Heart right ventricle (tissue), 16 donors: Measurements from ENCODE around the gene AANAT. TPM values are rescaled to one million over a fixed set of nuclear protein-coding genes. Genes with fewer than 3 reads are reported as not detected.

Experiments
- ATAC-seq, 8 donors: fragments of 200-7000 bp; cut with Tn5 transposase; one replicate each; pipeline ENCODE4 v1.9.1; 2020; ENCODE audit warnings: mild to moderate bottlenecking in 8 of 8, moderate library complexity in 8 of 8, moderate number of reproducible peaks in 1 of 8
- DNase-seq, 2 donors: peaks; one replicate each; pipeline ENCODE4 v3.0.0-alpha.2; 2020
- H3K27ac ChIP-seq, 10 donors: fragments of 200-600 bp; sonication (generic) in 2 of 10; one replicate each; pipeline versions ENCODE4 v1.5.0 to v1.8.0; 2020 to 2022; ENCODE audit warnings: mild to moderate bottlenecking in 3 of 10
- H3K27me3 ChIP-seq, 7 donors: fragments of 200-600 bp; one replicate each; pipeline ENCODE4 v1.8.0; 2021 to 2022; ENCODE audit warnings: mild to moderate bottlenecking in 2 of 7
- H3K36me3 ChIP-seq, 9 donors: fragments of 200-600 bp; sonication (generic) in 1 of 9; one replicate each; pipeline versions ENCODE4 v1.5.0 to v1.8.0; 2020 to 2022; ENCODE audit warnings: mild to moderate bottlenecking in 2 of 9
- H3K4me1 ChIP-seq, 9 donors: fragments of 200-600 bp; sonication (generic) in 1 of 9; one replicate each; pipeline versions ENCODE4 v1.5.0 to v1.8.0; 2020 to 2022; ENCODE audit warnings: mild to moderate bottlenecking in 4 of 9
- H3K4me3 ChIP-seq, 10 donors: fragments of 200-600 bp; sonication (generic) in 2 of 10; one replicate each; pipeline versions ENCODE4 v1.5.0 to v1.8.0; 2020 to 2022; ENCODE audit warnings: mild to moderate bottlenecking in 7 of 10, moderate library complexity in 2 of 10
- H3K9me3 ChIP-seq, 11 donors: fragments of 200-600 bp in 10 of 11; sonication (generic) in 2 of 11; one replicate each; pipeline versions ENCODE4 v1.5.0 to v1.8.0; 2013 to 2022; ENCODE audit warnings: mild to moderate bottlenecking in 2 of 11, control low read depth in 1 of 11, moderate library complexity in 1 of 11
- WGBS, 2 donors: extraction: QIAGEN DNeasy Blood & Tissue Kit; methylation state at CpG; one replicate each; pipeline ENCODE4 v1.1.7; 2013; ENCODE audit warnings: inconsistent platforms in 1 of 2; 5-methylcytosine and 5-hydroxymethylcytosine counted together
- intact Hi-C, 10 donors: fragments of 100-400 bp; cut with DNase I; formaldehyde crosslinking; loops; one replicate each; pipeline versions ENCODE4 v1.11.1 to v1.14.2; 2022
- polyA plus RNA-seq, 2 donors: library from polyadenylated mRNA; stranded (reverse); fragments of 200-250 nt; gene quantifications; one replicate each; pipeline ENCODE4 v1.2.3, GENCODE V29; 2013
- total RNA-seq, 10 donors: library from RNA; stranded (reverse); fragmentation: NEBNext Ultra II Directional in 3 of 10; extraction: Animal tissue kit (Norgen Biotek cat#: 25700) in 3 of 10; gene quantifications; one replicate each; pipeline versions ENCODE4 v1.2.1 to v1.2.4, GENCODE V29; 2021 to 2023
- TF ChIP-seq, protein P1 (sequence below), 9 donors: fragments of 200-600 bp; sonication (generic) in 2 of 9; IDR thresholded peaks; one replicate each; pipeline versions ENCODE4 v1.5.0 to v1.8.0; 2021 to 2022; ENCODE audit warnings: antibody characterized with exemption in 9 of 9, mild to moderate bottlenecking in 5 of 9, moderate library complexity in 1 of 9
- donor health status: Arrhythmogenic right ventricular cardiomyopathy.
- donor health status: ischemic (EF 13 %, LVEDD 7.1; RV severe dilation, severe dysfunction).
- donor health status: healthy with polysubstance abuse.
- donor health status: DM: no; HTN: yes; CAD: no.
- donor health status: DM: no; HTN: no; CAD: no.
- donor health status: ischemic (EF 25% LVEDD 6.9; RV normal size, moderate dysfunction).
- donor health status: ischemic (EF 25% LVEDD 5.7; RV mildly dilated, moderate dysfunction).
- donor health status: healthy.
- donor health status: DM: yes; HTN: yes; CAD: no.
- donor health status: Ischemic cardiomyopathy.
- donor health status: ischemic (EF 35%, LVEDD 5.7; RV mildly dilated, moderate dysfunction).
- donor health status: nonischemic (EF 11% LVEDD 7.7; RV severe dilation, severe dysfunction).
- donor health status: DM: yes; HTN: yes; CAD: no.
- donor health status: PGD.
- donor health status: ischemic (EF 29% LVEDD 5.4; RV normal size, mild dysfunction).
- donor health status: nonischemic (EF 23%, LVEDD 6.1; RV moderate dilation, normal function).

AANAT gene
- total and polyA plus RNA-seq, 12 donors: 0.73 to 0.98 TPM; not detected in 10

- DNase-seq (no peak), ATAC-seq (peak in 2 of 8 donors; percentile 3 to 6)
- peaks cover 0 to 82% (median 0%) of the 10 kb centered on the region in 9 donors for H3K36me3 ChIP-seq
- TF ChIP-seq, protein P1, sequence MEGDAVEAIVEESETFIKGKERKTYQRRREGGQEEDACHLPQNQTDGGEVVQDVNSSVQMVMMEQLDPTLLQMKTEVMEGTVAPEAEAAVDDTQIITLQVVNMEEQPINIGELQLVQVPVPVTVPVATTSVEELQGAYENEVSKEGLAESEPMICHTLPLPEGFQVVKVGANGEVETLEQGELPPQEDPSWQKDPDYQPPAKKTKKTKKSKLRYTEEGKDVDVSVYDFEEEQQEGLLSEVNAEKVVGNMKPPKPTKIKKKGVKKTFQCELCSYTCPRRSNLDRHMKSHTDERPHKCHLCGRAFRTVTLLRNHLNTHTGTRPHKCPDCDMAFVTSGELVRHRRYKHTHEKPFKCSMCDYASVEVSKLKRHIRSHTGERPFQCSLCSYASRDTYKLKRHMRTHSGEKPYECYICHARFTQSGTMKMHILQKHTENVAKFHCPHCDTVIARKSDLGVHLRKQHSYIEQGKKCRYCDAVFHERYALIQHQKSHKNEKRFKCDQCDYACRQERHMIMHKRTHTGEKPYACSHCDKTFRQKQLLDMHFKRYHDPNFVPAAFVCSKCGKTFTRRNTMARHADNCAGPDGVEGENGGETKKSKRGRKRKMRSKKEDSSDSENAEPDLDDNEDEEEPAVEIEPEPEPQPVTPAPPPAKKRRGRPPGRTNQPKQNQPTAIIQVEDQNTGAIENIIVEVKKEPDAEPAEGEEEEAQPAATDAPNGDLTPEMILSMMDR (IDR thresholded peaks at IDR 0.05): peak in 6 of 9 donors; percentile 5 to 35 (median 21)
- WGBS, 2 donors: 81 to 89% methylated on average over 18 of the region's 18 CpGs
- H3K4me1 ChIP-seq: peaks cover 0 to 11% (median 0%) of the 10 kb centered on the region in 9 donors
- no peaks in the 10 kb centered on the region for H3K9me3 ChIP-seq
- no peak overlapping the region for H3K27ac ChIP-seq
- H3K27me3 ChIP-seq: no peaks in the 10 kb centered on the region
- H3K4me3 ChIP-seq: no peak overlapping the region
- intact Hi-C loops: no loop called here
Measured at GRCh38 chr17:76473541-76473985, 6.2 kb downstream of the AANAT start.

DNA sequence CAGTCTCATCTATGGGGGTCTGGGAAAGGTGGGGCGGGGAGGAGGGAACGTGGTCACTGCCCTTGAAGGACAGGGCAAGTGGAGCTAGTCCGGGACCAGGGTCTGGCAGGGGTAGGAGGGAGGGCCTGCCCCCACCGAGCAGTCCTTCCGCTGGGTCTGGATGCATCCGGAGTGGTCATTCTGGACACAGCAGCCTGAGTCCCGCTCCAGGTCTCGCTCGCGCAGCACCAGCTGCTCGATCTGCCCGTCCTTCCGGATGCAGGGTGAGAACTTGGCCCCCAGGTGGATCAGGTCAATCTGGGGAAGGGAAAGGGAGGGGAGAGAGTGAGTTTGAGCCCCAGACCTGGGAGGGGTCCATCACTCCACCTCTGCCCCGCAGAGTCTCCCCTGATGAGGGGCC is 6.8 kb downstream of the AANAT start:
- peaks cover 0 to 88% (median 0%) of the 10 kb centered on the region in 9 donors for H3K36me3 ChIP-seq
- WGBS, 2 donors: 96 to 98% methylated on average over 14 of the region's 14 CpGs
- no peak for ATAC-seq

GRCh38 chr17:76474894-76475293 is 7.5 kb downstream of the AANAT start:
- Histone ChIP-seq H3K27me3 (no peaks in the 10 kb centered on the region), H3K9me3 (no peaks in the 10 kb centered on the region), H3K36me3 (peaks cover 0 to 89% (median 0%) of the 10 kb centered on the region in 9 donors), H3K4me1 (peaks cover 0 to 3% (median 0%) of the 10 kb centered on the region in 9 donors), H3K27ac (no peak overlapping the region), H3K4me3 (no peak overlapping the region)
- TF ChIP-seq, protein P1 (IDR thresholded peaks at IDR 0.05): no peak
- DNase-seq (no peak), ATAC-seq (no peak)
- WGBS, 2 donors: 96 to 97% methylated on average over 15 of the region's 15 CpGs
- intact Hi-C loops: loop anchor here in 1 of 10 donors (5.0 kb wide), 1 partner anchor 1392 kb away; no protein-coding TSS in a partner anchor

More for the DNA sequence above, 6.8 kb downstream of the AANAT start:
- H3K4me3 ChIP-seq: no peak overlapping the region
- no peaks in the 10 kb centered on the region for H3K27me3 ChIP-seq
- H3K4me1 ChIP-seq: peaks cover 0 to 10% (median 0%) of the 10 kb centered on the region in 9 donors
- no peak for DNase-seq
- intact Hi-C loops: no loop called here
- H3K9me3 ChIP-seq: no peaks in the 10 kb centered on the region
- no peak overlapping the region for H3K27ac ChIP-seq
- TF ChIP-seq, protein P1 (IDR thresholded peaks at IDR 0.05): no peak

DNA sequence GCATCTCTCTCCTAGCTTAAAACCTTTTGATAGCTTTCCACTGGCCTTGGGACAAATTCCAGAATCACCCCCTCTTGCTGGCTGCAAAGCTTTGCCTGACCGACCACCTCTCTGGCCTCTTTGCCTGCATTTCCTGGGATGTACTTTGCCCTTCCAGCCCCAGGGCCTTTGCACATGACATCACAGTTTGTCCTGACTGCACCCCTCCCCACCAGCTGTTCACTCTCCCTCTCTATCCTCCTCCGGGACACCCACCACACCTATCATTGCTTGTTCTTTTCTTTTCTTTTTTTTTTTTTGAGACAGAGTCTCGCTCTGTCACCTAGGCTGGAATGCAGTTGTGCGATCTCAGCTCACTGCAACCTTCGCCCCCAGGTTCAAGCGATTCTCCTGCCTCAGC is 7.9 kb downstream of the AANAT start:
- TF ChIP-seq, protein P1 (IDR thresholded peaks at IDR 0.05): no peak
- Histone ChIP-seq H3K4me3 (no peak overlapping the region), H3K9me3 (no peaks in the 10 kb centered on the region), H3K36me3 (peaks cover 0 to 91% (median 0%) of the 10 kb centered on the region in 9 donors), H3K4me1 (peaks cover 0 to 3% (median 0%) of the 10 kb centered on the region in 9 donors), H3K27ac (no peak overlapping the region), H3K27me3 (no peaks in the 10 kb centered on the region)
- intact Hi-C loops: loop anchor here in 1 of 10 donors (5.0 kb wide), 1 partner anchor 1392 kb away; no protein-coding TSS in a partner anchor
- WGBS, 2 donors: 96 to 99% methylated on average over 6 of the region's 6 CpGs
- ATAC-seq: no peak
- DNase-seq: no peak
